HG03520 (cell line): ENCODE measurements around the gene GPR62.

ENCODE experiments used
- ATAC-seq: cut with Tn5 transposase; IDR thresholded peaks from one replicate; pipeline ENCODE4 v1.9.1; 2021; ENCODE audit warnings: mild to moderate bottlenecking, moderate library complexity; ENCODE audit not compliant: unreplicated experiment

Gene GPR62

DNA sequence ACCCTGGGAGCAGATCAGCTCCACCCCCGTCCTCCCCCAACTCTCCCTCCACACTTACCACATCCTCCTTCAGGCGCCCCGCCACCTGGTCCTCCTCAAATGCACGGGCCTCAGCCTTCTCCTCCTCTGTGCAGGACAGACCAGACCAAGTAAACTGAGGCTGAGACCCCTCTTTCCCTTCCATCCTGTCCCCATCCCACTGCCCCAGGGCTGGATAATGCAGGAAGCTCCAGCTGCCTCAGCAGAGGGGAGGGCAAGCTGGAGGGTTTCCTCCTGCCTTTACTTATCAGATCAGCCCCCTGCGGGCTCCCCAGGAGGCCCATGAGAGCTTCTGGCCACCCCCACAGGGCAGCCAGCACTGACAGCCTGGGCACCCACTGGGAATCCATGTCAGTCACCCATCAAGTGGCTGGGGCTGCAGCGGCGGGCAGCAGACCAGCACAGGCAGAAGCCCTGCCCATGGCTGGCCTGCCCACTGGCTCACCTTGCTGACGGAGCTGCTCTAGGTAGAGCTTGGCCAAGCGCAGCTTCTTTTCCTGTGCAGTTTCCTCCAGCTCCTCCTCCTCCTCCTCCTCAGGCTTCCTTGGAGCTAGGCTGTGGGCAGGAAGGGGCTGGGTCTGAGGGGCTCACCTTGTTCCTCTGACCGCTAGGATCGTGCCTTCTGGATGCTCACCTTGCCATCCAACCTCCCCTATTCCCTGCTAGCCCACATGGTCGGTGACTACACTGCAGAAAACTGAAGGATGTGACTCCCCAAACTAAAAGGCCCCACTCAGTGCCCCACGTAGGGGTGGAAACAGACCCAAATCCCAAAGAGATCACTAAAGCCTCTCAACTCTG lies 17.4 kb upstream of the GPR62 start:
- ATAC-seq, result no peak

DNA sequence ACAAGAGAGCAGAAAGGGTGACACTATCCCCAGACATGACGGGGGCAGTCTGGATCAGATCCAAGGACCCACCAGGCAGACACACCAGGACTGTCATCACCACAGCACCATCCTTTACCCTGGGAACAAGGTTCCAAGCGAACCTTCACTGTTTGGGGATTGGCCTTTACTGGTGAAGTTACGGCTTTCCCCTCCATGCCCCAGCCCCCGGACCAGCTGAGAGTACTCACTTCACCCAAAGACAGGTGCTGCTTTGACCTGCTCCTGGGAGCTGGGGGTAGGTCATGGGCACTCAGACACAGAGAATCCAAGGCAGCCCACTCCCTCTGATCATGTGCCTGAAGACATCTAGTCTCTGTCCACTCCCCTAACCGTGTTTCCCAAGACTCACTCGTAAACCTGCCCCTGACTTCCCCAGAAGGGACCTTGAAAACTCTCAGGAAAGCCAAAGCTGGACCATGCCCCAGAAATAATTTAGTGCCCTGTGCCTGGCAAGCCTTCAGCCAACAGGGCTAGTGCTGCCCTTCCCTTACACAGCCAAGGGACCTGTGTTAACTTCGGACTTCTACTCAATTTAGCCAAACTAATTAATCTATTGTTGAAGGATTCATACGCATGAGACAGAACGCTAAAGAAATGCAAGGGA lies 16.3 kb upstream of the GPR62 start:
- ATAC-seq, result no peak

DNA sequence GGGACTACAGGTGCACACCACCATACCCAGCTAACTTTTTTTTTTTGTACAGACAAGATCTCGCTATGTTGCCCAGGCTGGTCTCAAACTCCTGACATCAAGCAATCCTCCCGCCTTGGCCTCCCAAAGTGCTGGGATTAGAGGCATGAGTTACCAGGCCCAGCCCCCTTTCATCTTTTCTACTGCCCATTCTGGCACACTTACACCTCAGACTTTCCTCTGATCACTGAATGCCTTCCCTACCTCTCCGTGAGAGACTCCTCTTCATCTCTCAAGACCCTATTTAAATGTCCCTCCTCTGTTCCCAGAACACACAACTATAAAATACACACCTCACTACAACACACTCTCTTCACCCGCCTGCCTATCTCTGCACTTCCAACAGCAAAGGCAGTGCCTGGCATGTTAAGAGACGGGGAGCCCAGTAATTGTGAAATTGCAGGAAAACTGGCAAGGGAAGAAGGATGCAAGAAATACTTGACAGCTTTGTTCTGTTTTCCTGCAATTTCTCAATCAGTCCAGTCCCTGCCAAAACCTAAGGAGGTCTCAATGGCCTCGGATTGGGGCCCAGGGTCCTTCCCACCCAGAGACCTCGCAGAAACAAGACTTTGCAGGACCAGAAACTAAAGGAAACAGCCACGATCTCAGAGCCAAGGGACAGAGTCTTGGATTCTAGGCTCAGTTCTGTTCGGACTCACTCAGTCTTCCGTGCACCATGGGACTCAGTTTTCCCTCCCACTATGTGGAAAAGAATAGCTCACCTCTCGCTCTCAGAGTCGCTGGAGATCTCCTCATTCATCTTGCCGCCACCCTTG lies 14.3 kb upstream of the GPR62 start:
- ATAC-seq, result no peak

DNA sequence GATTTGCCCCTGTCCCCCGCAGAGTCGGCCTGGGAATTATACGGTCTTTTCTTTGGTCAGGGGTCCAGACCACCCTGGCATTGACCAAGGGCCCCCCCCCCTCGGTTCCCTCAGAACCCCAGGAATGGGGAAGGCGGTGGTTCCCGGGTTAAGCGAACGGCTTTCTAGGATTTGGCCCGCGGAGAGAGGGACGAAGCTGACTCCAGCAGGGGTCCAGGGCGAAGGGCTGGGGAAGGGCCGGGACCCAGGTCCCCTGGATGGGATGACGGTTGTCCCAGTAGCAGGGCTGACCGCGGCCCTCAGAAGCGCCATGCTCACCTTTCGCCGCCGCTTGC lies 13.8 kb upstream of the GPR62 start:
- ATAC-seq, result no peak

DNA sequence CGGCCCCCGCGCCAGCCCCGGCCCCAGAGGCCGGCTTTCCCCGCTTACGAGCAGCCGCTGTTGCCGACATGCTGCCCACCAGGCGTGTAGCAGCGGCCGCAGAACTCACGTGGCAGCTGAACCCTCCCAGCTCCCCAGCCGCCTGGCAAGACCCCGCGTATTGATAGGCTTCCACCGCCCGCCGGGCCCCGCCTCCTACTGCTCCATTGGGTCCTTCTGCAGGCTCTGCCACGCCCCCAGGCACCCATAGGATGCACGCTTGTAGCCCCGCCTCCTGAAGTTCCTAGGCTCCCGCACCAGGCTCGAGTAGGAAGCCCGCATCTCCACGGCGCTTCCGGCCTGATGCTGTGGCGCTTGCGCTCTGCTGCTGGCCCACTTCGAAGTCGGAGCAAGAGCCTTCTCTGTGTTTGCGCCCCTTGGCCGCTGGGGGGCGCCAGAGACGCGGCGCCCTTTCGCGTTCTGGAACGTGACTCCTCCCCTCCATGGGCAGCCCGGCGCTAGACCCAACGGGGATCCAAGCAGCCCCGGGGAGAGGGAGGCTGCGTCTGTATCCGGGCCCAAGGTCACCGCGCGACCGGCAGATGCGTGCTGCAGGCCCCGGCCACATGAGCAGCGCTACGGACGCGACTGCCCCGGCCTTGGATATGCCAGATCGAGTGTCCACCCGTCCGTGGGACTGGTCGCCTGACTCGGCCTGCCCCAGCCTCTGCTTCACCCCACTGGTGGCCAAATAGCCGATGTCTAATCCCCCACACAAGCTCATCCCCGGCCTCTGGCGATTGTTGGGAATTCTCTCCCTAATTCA lies 13.2 kb upstream of the GPR62 start, which contains the start of the genes PARP3 and RRP9:
Gene PARP3, plus strand, starts transcription at position 566 of the 805 bp plus-strand sequence. CDS start 993 bp downstream, outside the sequence.
Gene RRP9, minus strand, starts transcription at position 107 of the 805 bp plus-strand sequence. Its CDS starts 37 bp downstream, at position 70.
- ATAC-seq, result peak; percentile 83

DNA sequence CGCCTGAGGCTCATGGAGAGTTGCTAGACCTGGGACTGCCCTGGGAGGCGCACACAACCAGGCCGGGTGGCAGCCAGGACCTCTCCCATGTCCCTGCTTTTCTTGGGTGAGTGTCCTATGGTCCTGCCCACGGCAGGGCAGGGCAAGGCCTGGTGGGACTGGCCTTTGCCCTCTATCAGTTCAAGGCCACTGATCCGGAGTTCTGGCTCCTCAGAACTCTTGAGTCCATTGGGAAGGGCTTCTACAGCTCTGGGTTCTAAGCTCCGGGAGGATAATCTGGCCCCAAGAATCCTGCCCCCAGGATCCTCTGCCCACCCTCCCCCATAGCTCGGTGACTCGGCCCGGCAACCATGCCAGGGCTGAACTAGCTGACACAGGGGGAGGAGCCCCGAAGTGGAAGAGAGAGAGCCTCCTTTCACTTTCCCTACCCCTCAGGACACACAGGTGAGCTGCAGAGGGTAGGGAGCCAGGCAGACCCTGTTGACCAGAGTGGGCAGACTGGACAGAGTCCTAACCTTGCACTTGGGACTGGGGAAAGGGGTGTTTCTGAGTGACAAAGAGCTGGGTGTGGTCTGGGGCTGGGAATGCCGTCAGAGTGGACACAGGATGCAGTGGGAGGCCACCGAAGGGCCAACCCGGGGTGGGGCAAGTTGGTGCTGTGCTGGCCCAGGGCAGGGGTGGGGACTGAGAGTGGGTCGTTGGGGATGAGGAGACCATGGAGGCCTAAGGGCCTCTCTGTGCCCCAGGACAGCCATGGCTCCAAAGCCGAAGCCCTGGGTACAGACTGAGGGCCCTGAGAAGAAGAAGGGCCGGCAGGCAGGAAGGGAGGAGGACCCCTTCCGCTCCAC lies 12.4 kb upstream of the GPR62 start:
- ATAC-seq, result peak; percentile 25

DNA sequence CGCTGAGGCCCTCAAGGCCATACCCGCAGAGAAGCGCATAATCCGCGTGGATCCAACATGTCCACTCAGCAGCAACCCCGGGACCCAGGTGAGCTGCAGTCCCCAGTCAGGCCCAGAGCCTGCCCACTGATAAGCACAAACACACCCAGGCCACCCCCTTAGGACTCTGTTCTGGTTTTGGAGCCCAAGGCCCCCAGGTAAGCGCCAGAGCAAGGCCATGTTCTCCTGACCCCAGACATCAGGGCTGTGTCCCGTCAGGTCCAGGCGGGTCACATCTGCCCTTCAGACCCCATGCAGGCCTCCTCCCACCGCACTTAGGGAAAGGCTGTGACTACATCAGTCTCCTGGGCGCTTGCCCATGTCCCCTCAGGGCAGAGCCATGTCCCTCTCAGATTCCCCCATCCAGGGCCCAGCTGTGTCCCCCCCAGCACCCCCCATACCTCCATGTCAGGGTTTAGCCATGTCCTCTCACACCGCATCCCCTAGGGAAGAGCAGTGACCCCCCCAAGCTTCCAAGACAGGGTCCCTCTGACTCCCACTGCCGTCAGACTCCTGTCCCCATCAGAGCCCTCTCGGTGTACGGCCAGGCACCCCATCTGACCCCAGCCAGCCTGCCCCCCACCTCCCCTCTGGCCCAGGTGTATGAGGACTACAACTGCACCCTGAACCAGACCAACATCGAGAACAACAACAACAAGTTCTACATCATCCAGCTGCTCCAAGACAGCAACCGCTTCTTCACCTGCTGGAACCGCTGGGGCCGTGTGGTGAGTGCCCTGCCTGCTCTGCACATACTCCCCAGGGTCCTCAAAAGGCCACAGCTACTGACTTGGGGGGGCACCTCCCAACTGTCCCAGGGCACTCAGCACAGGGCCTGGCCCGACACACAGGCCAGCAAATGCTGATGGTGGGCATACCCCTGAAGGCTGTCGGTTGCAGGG lies 11.5 kb upstream of the GPR62 start:
- no peak for ATAC-seq

DNA sequence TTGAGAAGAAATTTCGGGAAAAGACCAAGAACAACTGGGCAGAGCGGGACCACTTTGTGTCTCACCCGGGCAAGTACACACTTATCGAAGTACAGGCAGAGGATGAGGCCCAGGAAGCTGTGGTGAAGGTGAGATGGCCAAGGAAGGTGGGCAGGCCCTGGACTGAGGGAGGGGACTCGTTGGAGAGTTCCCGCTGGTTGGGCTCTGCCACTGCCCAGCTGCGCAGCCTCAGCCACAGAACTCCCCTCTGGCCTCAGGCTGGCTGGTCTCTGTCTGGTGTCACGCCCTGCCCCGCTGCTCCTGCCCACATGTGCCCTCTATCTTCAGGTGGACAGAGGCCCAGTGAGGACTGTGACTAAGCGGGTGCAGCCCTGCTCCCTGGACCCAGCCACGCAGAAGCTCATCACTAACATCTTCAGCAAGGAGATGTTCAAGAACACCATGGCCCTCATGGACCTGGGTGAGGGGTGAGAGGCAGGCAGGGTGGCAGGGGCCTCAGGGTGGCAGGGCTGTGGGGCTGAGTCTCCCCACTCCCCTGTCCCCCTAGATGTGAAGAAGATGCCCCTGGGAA lies 10.6 kb upstream of the GPR62 start:
- ATAC-seq, result no peak

DNA sequence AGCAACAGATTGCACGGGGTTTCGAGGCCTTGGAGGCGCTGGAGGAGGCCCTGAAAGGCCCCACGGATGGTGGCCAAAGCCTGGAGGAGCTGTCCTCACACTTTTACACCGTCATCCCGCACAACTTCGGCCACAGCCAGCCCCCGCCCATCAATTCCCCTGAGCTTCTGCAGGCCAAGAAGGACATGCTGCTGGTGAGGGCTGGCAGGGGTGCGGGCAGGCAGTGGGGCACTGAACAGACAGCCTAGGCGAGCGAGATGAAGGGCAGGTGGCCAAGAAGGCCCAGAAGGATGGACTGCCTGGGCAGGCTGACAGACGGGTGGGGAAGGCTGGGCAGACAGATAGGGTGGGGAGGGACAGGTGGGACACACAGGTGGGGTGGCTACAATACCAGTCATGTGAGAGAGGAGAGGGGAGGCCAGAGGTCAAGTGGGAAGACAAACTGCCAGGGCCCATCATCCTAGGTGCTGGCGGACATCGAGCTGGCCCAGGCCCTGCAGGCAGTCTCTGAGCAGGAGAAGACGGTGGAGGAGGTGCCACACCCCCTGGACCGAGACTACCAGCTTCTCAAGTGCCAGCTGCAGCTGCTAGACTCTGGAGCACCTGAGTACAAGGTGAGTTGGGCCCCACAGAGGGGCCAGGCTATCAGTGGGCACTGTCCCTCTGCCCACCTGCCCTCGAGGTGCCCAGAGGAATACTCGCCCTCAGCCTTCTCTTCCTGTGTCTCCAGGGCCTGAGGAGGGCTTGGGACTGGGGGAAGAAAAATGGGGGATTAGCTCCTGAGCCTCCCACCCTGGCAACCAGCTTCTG lies 9.9 kb upstream of the GPR62 start:
- ATAC-seq, result no peak

DNA sequence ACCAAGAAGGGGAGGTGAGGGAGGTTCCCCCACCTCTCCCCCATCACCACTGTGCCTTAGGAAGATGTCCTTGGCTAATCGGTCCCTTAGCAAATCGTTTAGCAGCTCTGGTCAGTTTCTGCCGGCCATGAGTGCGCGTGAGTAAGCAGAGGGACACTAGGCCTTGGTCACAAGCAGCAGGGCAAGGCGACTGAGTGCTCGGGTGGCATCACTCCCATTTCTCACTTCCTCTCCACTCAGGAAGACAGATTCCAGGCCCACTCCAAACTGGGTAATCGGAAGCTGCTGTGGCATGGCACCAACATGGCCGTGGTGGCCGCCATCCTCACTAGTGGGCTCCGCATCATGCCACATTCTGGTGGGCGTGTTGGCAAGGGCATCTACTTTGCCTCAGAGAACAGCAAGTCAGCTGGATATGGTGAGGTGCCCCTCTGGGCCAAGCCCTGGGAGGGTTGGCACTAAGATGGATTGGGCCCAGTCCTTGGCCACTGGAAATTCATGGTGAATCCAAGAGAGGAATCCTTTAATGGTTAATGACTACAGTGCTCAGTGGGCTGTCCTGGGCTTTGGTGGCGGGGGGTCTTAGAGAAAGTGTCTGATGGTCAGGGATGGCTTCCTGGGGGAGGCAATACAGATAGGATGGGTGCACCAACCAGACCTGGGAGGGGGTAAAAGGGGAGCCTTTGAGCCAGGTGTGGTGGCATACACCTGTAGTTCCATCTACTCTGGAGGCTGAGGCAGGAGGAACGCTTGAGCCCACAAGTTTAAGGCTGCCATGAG lies 9.1 kb upstream of the GPR62 start:
- ATAC-seq, result no peak

DNA sequence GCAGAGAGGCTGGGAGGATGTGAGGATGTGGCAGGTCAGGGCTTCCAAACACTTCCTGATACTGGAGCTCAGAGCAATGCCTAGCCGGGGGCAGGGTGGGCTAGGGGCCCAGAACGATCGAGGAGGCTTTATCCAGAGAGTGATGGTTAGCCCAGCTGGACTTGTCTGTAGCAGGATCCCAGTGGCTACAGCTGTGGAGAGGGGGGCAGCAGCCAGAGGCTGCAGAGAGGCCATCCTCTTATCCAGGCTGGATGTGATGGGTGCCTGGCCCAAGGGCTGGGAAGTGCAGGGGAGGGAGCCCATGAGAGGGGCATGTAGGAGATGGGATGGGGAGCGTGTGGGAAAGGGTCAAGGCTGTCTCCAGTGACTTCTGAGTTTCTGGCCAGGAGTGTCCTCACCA lies 8.4 kb upstream of the GPR62 start:
- ATAC-seq, result no peak

DNA sequence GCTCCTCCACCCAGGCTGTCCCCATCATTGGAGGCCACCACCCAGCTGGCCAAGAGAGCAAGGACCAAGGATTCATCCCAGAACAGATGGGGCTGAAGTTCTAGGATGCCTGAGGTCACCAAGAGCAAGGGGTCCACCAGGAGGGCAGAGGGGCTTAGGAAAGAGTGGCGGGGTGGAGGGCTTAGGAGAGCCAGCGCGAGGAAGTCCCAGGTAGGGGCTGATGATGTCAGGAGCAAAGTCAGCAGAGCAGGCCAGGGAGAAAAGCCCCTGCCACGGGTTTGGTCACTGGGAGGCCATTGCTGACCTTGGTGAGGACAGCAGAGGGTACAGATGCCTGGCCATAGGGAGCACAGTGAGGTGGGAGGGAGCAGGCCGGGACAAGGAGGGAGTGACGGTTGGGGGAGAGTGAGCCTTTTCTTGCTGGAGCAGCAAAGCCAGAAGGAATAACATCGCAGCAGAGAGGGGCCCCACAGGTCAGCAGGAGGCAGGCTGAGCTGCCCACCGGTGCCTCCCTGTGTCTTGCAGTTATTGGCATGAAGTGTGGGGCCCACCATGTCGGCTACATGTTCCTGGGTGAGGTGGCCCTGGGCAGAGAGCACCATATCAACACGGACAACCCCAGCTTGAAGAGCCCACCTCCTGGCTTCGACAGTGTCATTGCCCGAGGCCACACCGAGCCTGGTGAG lies 7.8 kb upstream of the GPR62 start:
- ATAC-seq, result no peak

DNA sequence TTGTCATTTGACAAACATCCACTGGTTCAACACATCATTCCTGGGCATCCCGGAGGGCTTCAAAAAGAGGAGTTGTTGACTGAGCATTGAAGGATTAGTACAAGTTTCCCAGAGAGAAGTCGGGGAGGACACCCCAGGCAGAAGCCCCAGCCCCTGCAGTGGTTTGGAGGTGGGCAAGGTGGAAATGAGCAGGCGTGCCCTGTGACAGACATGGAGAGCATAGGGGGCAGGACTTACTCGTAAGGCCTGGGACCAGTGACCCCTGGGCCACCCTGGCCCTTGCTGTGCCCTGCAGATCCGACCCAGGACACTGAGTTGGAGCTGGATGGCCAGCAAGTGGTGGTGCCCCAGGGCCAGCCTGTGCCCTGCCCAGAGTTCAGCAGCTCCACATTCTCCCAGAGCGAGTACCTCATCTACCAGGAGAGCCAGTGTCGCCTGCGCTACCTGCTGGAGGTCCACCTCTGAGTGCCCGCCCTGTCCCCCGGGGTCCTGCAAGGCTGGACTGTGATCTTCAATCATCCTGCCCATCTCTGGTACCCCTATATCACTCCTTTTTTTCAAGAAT lies 7.1 kb upstream of the GPR62 start:
- no peak for ATAC-seq

DNA sequence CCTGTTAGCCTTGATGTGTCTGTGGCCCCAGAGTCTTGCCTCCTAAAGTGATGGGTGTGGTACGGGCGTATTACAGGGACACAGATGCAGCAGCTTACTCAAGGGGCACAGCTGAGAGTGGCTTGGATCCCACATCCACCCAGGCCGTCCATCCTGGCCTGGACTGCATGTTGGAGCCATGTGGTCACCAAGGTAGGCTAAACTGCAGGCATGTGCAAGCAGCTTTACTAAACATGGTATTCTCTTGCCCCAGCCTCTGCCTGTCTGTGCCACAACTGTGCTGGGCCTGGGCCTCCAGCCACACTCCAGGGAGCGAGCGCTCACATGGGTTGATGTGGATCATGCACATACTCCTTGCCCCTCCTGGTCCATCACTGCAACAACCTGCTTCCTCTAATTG lies 6.1 kb upstream of the GPR62 start:
- no peak for ATAC-seq

DNA sequence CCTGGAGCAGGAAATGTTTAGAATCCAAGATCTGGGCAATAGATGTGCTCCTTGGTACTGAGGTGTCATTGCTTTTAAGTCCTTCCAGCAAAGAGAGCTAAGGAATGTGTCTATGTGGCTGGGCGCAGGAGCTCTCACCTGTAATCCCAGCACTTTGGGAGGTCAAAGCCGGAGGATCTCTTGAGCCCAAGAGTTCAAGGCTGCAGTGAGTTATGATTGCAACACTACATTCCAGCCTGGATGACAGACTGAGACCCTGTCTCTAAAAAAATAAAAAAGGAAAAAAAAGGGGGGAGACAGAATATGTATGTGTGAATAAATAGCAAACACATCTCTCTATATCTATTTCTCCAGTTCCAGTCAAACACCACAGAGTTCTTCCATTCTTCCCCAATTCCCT lies 4.3 kb upstream of the GPR62 start:
- ATAC-seq, result no peak

DNA sequence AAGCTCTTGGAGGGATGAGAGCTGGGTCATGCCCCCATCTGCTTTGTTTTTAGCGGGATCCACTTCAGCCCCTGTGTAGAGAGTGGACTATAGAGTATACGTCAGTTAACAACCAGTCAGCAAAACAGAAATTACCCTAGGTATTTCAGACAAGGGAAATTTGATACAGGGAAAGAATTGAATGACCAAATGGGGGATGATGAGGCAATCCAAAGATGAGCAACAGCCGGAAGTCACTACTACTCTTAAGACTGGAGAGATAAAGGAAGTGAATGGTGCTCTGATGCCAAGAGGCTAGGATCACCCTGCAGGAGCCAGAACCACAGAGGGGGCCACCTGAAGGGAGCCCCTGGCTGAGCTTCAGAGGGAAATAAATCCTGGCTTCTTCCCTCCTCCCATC lies 1.7 kb upstream of the GPR62 start:
- ATAC-seq, result no peak
